ENCODE measurements around the gene ATP6V0D1. TPM values are rescaled to one million over a fixed set of nuclear protein-coding genes. Genes with fewer than 3 reads are reported as not detected.

ATP6V0D1 gene
- polyA plus RNA-seq, 1 donor from 2014 or later: 188 TPM

GRCh38 chr16:67398546-67399217 lies 82.3 kb downstream of the ATP6V0D1 start:
- H3K27ac ChIP-seq (ENCODE audit: low read length): no peak overlapping the region

GRCh38 chr16:67397812-67398545 lies 83.0 kb downstream of the ATP6V0D1 start:
- H3K79me2 ChIP-seq (replicated peaks; ENCODE audit: insufficient read depth, low read length): no peaks in the 10 kb centered on the region
- no peaks in the 10 kb centered on the region for H3K27me3 ChIP-seq (ENCODE audit: insufficient read depth, low read depth, low read length)
- H3K36me3 ChIP-seq (ENCODE audit: insufficient read depth, low read length): no peaks in the 10 kb centered on the region
- H3K9me3 ChIP-seq (ENCODE audit: low read length): no peaks in the 10 kb centered on the region
- no peaks in the 10 kb centered on the region for H3F3A ChIP-seq (ENCODE audit: insufficient read depth, low read length, poor library complexity, severe bottlenecking)
- H2AFZ ChIP-seq (ENCODE audit: low read depth, low read length): no peak overlapping the region
- TF ChIP-seq REST (IDR thresholded peaks at IDR 0.05; ENCODE audit: borderline replicate concordance): no peak
- TF ChIP-seq MXI1 (conservative IDR thresholded peaks at IDR 0.05; ENCODE audit: poor library complexity, severe bottlenecking): no peak
- no peak for TF ChIP-seq CTCF (IDR thresholded peaks at IDR 0.05; ENCODE audit: poor library complexity, severe bottlenecking)
- TF ChIP-seq POLR2AphosphoS5 (IDR thresholded peaks at IDR 0.05): no peak
- no peak for TF ChIP-seq SMC3 (conservative IDR thresholded peaks at IDR 0.05; ENCODE audit: poor library complexity)
- no peak for TF ChIP-seq TAF1 (IDR thresholded peaks at IDR 0.05; ENCODE audit: low read depth)
- TF ChIP-seq RAD21 (conservative IDR thresholded peaks at IDR 0.05): no peak
- TF ChIP-seq EZH2 (IDR thresholded peaks at IDR 0.05; ENCODE audit: borderline replicate concordance, insufficient read depth, low read length, poor library complexity, severe bottlenecking): no peak
- TF ChIP-seq EP300 (conservative IDR thresholded peaks at IDR 0.05; ENCODE audit: poor library complexity, severe bottlenecking): no peak
- no peaks in the 10 kb centered on the region for H4K20me1 ChIP-seq (ENCODE audit: insufficient read depth)
- no peaks in the 10 kb centered on the region for H3K9me2 ChIP-seq (ENCODE audit: insufficient read depth, low read length)
- H3K27ac ChIP-seq (ENCODE audit: low read length): no peak overlapping the region
- no peak overlapping the region for H3K4me2 ChIP-seq (ENCODE audit: low read length)
- H3K4me3 ChIP-seq (ENCODE audit: low read length): no peak overlapping the region
- H3K9ac ChIP-seq (ENCODE audit: low read length): no peak overlapping the region

More at GRCh38 chr16:67398546-67399217, 82.3 kb downstream of the ATP6V0D1 start:
- Histone ChIP-seq H3K36me3 (ENCODE audit: insufficient read depth, low read length) (no peaks in the 10 kb centered on the region), H3K4me2 (ENCODE audit: low read length) (no peak overlapping the region), H3K27me3 (ENCODE audit: insufficient read depth, low read depth, low read length) (no peaks in the 10 kb centered on the region), H4K20me1 (ENCODE audit: insufficient read depth) (no peaks in the 10 kb centered on the region), H3K79me2 (replicated peaks; ENCODE audit: insufficient read depth, low read length) (no peaks in the 10 kb centered on the region), H3K4me3 (ENCODE audit: low read length) (no peak overlapping the region), H3K9me3 (ENCODE audit: low read length) (no peaks in the 10 kb centered on the region), H3K9me2 (ENCODE audit: insufficient read depth, low read length) (no peaks in the 10 kb centered on the region), H3F3A (ENCODE audit: insufficient read depth, low read length, poor library complexity, severe bottlenecking) (no peaks in the 10 kb centered on the region), H2AFZ (ENCODE audit: low read depth, low read length) (no peak overlapping the region), H3K9ac (ENCODE audit: low read length) (no peak overlapping the region)
- TF ChIP-seq EZH2 (IDR thresholded peaks at IDR 0.05; ENCODE audit: borderline replicate concordance, insufficient read depth, low read length, poor library complexity, severe bottlenecking) (no peak), SMC3 (conservative IDR thresholded peaks at IDR 0.05; ENCODE audit: poor library complexity) (no peak), RAD21 (conservative IDR thresholded peaks at IDR 0.05) (no peak), TAF1 (IDR thresholded peaks at IDR 0.05; ENCODE audit: low read depth) (no peak), POLR2AphosphoS5 (IDR thresholded peaks at IDR 0.05) (no peak), CTCF (IDR thresholded peaks at IDR 0.05; ENCODE audit: poor library complexity, severe bottlenecking) (no peak), MXI1 (conservative IDR thresholded peaks at IDR 0.05; ENCODE audit: poor library complexity, severe bottlenecking) (no peak)
